Neuronal stem cell (in vitro differentiated cells): ENCODE measurements around the gene SIRT2.
A peak's percentile ranks its signal among the peaks of the same experiment; 100 is the strongest.
"Not testable (repeated sequence)": the region's sequence is repeated elsewhere in the genome, so short reads cannot be mapped to it uniquely, and the experiment has no call there.

Source experiments
- DNase-seq: peaks from one replicate; pipeline ENCODE4 v3.0.0-alpha.2; 2013; ENCODE audit warnings: low spot score
- H2AFZ ChIP-seq: one replicate; pipeline ENCODE4 v1.6.1; 2013; ENCODE audit warnings: mild to moderate bottlenecking, low read length, inconsistent platforms
- H2AK5ac ChIP-seq: 2 replicates; pipeline ENCODE4 v1.6.1; 2013; ENCODE audit warnings: low read depth, mild to moderate bottlenecking, inconsistent platforms, low read length, moderate library complexity, mixed read lengths
- H2BK120ac ChIP-seq: 2 replicates; pipeline ENCODE4 v1.6.1; 2013; ENCODE audit warnings: low read depth, mild to moderate bottlenecking, inconsistent platforms, low read length, moderate library complexity, mixed read lengths
- H2BK12ac ChIP-seq: one replicate; pipeline ENCODE4 v1.6.1; 2013; ENCODE audit warnings: low read length, inconsistent platforms
- H2BK15ac ChIP-seq: 2 replicates; pipeline ENCODE4 v1.6.1; 2013; ENCODE audit warnings: mild to moderate bottlenecking, low read length, inconsistent platforms, mixed read lengths
- H2BK5ac ChIP-seq: one replicate; pipeline ENCODE4 v1.6.1; 2013; ENCODE audit warnings: inconsistent platforms, mild to moderate bottlenecking, low read length, moderate library complexity
- H3K14ac ChIP-seq: one replicate; pipeline ENCODE4 v1.6.1; 2013; ENCODE audit warnings: low read length, inconsistent platforms
- H3K18ac ChIP-seq: 2 replicates; pipeline ENCODE4 v1.6.1; 2013; ENCODE audit warnings: low read length, inconsistent platforms
- H3K23ac ChIP-seq: 2 replicates; pipeline ENCODE4 v1.6.1; 2013; ENCODE audit warnings: low read depth, mild to moderate bottlenecking, mixed read lengths, low read length, inconsistent platforms; ENCODE audit not compliant: poor library complexity
- H3K27ac ChIP-seq: replicated peaks from 3 replicates; pipeline ENCODE4 v1.5.1; 2013; ENCODE audit warnings: low read length, inconsistent platforms
- H3K27me3 ChIP-seq, 3 experiments: 2 replicates each; pipeline ENCODE4 v1.6.1; 2013; ENCODE audit warnings: low read length in 3 of 3, mild to moderate bottlenecking in 2 of 3, inconsistent platforms in 1 of 3, low read depth in 1 of 3, mixed read lengths in 1 of 3, moderate library complexity in 1 of 3; ENCODE audit not compliant: control insufficient read depth in 3 of 3, insufficient read depth in 3 of 3
- H3K36me3 ChIP-seq, 2 donors: replicated peaks in 1 of 2; 2 replicates each; pipeline ENCODE4 v1.6.1; 2013; ENCODE audit warnings: low read length in 2 of 2; ENCODE audit not compliant: control insufficient read depth in 2 of 2, insufficient read depth in 2 of 2
- H3K4ac ChIP-seq: 2 replicates; pipeline ENCODE4 v1.6.1; 2013; ENCODE audit warnings: inconsistent platforms, mild to moderate bottlenecking, low read length, moderate library complexity
- H3K4me1 ChIP-seq, 2 donors: 1 replicate in 1 of 2; 2 replicates in 1 of 2; pipeline ENCODE4 v1.6.1; 2013; ENCODE audit warnings: low read length in 2 of 2, low read depth in 1 of 2; ENCODE audit not compliant: control insufficient read depth in 2 of 2, insufficient read depth in 1 of 2
- H3K4me2 ChIP-seq: one replicate; pipeline ENCODE4 v1.6.1; 2013; ENCODE audit warnings: mild to moderate bottlenecking, low read length, inconsistent platforms; ENCODE audit not compliant: insufficient read depth, poor library complexity, severe bottlenecking
- H3K4me3 ChIP-seq, 2 donors: 2 replicates each; pipeline ENCODE4 v1.5.1; 2013; ENCODE audit warnings: low read length in 2 of 2, mild to moderate bottlenecking in 2 of 2, inconsistent platforms in 1 of 2, moderate library complexity in 1 of 2
- H3K79me1 ChIP-seq: one replicate; pipeline ENCODE4 v1.6.1; 2013; ENCODE audit warnings: low read depth, mild to moderate bottlenecking, inconsistent platforms, low read length, moderate library complexity
- H3K9ac ChIP-seq: one replicate; pipeline ENCODE4 v1.6.1; 2013; ENCODE audit warnings: mild to moderate bottlenecking, low read depth, low read length, inconsistent platforms; ENCODE audit not compliant: poor library complexity
- H3K9me3 ChIP-seq, 2 donors: replicated peaks in 1 of 2; 2 replicates each; pipeline versions ENCODE3 to v1.6.1; 2013; ENCODE audit warnings: low read length in 2 of 2, mild to moderate bottlenecking in 2 of 2, inconsistent platforms in 1 of 2, low read depth in 1 of 2, mixed read lengths in 1 of 2, moderate library complexity in 1 of 2; ENCODE audit not compliant: control insufficient read depth in 2 of 2, insufficient read depth in 1 of 2
- H4K8ac ChIP-seq: one replicate; pipeline ENCODE4 v1.6.1; 2013; ENCODE audit warnings: low read depth, mild to moderate bottlenecking, inconsistent platforms, low read length, moderate library complexity
- H4K91ac ChIP-seq: one replicate; pipeline ENCODE4 v1.6.1; 2013; ENCODE audit warnings: low read length, low read depth, mild to moderate bottlenecking, inconsistent platforms; ENCODE audit not compliant: poor library complexity
- WGBS, 2 donors: extraction: QIAGEN DNeasy Blood & Tissue Kit; methylation state at CpG; one replicate each; pipeline ENCODE4 v1.1.7; 2013; ENCODE audit warnings: missing lambda C conversion rate in 2 of 2, mixed read lengths in 1 of 2; ENCODE audit not compliant: insufficient read length in 2 of 2, insufficient replicate concordance in 1 of 2; ENCODE audit errors: extremely low coverage in 2 of 2; 5-methylcytosine and 5-hydroxymethylcytosine counted together

Gene SIRT2

DNA sequence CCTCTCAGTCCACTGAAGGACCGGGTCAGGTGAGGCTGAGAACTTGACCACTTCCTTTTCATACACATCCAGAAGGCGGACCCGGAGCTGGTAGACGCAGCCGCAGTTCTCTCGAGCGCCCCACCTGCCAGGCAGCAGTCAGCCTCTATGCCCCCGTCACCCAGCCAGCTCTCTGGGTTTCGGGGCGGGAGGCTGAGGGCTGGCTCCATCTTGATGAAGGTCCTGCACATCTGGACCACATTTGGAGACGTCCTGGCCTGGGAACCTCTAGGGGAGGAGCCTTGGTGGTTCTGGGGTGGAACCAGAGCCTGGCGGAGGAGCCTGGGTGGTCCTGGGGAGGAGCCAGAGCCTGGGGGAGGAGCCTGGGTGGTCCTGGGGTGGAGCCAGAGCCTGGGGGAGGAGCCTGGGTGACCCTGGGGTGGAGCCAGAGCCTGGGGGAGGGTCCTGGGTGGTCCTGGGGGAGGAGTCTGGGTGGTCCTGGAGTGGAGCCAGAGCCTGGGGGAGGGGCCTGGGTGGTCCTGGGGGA, 45.6 kb upstream of the SIRT2 start:
- Histone ChIP-seq H2BK12ac (no peak overlapping the region), H3K18ac (no peak overlapping the region), H3K36me3 (peaks cover 0 to 6% of the 10 kb centered on the region in 2 donors), H3K23ac (no peak overlapping the region), H3K4ac (no peak overlapping the region), H4K8ac (no peak overlapping the region), H2AFZ (no peak overlapping the region), H3K4me2 (no peak overlapping the region), H4K91ac (no peak overlapping the region), H2BK15ac (no peak overlapping the region), H2AK5ac (no peak overlapping the region), H3K27ac (no peak overlapping the region), H3K79me1 (peaks cover 4% of the 10 kb centered on the region), H2BK5ac (no peak overlapping the region), H3K4me3 (no peak overlapping the region), H2BK120ac (no peak overlapping the region), H3K14ac (no peak overlapping the region), H3K4me1 (peaks cover 2% of the 10 kb centered on the region in 2 donors), H3K27me3 (peaks cover 0 to 2% (median 0%) of the 10 kb centered on the region in 3 experiments), H3K9ac (no peak overlapping the region), H3K9me3 (no peaks in the 10 kb centered on the region)
- WGBS, 2 donors = no CpG with 5 or more reads among the region's 12 CpGs
- DNase-seq = no peak

DNA sequence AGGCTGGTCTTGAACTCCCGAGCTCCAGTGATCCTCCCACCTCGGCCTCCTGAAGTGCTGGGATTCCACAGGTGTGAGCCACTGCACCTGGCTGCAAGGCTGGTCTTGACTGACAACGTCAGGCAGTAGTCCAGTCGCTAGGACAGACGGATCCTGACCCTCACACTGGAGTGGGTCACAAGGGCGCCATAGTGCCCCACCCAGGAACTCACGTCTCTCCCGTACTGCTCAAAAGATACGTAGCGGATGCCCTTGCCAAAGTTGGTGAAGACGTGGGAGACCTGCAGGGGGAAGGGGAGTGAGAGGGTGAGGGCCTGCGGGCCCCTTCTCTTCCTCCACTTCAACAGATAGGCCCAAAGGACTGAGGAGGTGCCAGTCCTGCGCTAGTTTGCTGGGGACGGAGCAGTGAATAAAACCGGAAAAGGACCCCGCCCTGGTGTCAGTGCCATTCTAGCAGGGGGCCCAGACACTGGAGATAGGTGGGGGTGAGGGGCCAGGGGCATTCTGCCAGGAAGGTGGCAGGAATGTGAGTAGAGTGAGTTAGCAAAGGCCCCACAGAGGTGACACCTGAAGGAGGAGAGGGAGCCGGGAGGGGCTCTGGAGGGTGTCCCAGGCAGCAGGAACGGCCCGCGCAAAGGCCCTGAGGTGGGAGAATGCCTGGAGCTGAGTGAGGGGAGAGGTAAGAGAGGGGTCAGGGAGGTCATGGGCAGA, 43.2 kb upstream of the SIRT2 start:
- Histone ChIP-seq H2BK12ac (no peak overlapping the region), H3K27ac (no peak overlapping the region), H2BK15ac (no peak overlapping the region), H4K8ac (no peak overlapping the region), H2AK5ac (no peak overlapping the region), H3K23ac (peak overlapping the region; percentile 43), H2BK5ac (no peak overlapping the region), H3K4ac (no peak overlapping the region), H3K4me1 (no peaks in the 10 kb centered on the region), H2AFZ (no peak overlapping the region), H3K36me3 (peaks cover 0 to 6% of the 10 kb centered on the region in 2 donors), H3K79me1 (peaks cover 2% of the 10 kb centered on the region), H3K18ac (peak overlapping the region; percentile 57), H3K9me3 (no peaks in the 10 kb centered on the region), H4K91ac (no peak overlapping the region), H3K9ac (no peak overlapping the region), H3K14ac (no peak overlapping the region), H3K27me3 (no peaks in the 10 kb centered on the region), H2BK120ac (peak overlapping the region; percentile 61), H3K4me2 (no peak overlapping the region), H3K4me3 (no peak overlapping the region)
- no peak for DNase-seq
- WGBS, 2 donors = no CpG with 5 or more reads among the region's 20 CpGs

DNA sequence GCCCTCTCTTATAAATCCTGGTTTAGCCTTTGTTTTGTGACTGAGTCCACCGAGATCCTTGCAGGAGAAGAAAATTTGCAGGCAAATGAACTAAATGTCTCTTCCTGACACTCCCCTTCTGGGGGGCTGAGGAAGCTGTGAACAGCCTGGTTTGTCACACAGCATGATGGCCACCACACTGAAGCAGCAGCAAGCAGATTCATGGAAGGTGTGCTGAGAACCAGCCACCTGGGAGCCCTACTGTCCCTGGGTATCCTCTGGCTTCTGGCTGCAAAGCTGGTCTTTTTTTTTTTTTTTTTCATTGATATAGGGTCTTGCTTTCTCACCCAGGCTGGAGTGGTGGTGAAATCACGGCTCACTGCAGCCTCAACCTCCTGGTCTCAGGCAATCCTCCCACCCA, 42.6 kb upstream of the SIRT2 start:
- H3K14ac ChIP-seq = no peak overlapping the region
- H2BK15ac ChIP-seq = no peak overlapping the region
- H3K79me1 ChIP-seq = peaks cover 2% of the 10 kb centered on the region
- no CpG with 5 or more reads among the region's 2 CpGs for WGBS, 2 donors
- H2AK5ac ChIP-seq = no peak overlapping the region
- H2BK12ac ChIP-seq = no peak overlapping the region
- no peak overlapping the region for H4K8ac ChIP-seq
- no peak overlapping the region for H4K91ac ChIP-seq
- H3K4me3 ChIP-seq = no peak overlapping the region
- H2BK120ac ChIP-seq = no peak overlapping the region
- no peaks in the 10 kb centered on the region for H3K9me3 ChIP-seq
- H3K18ac ChIP-seq = no peak overlapping the region
- H3K4me2 ChIP-seq = no peak overlapping the region
- peaks cover 0 to 5% of the 10 kb centered on the region in 2 donors for H3K36me3 ChIP-seq
- no peak overlapping the region for H2AFZ ChIP-seq
- no peak overlapping the region for H3K27ac ChIP-seq
- H3K27me3 ChIP-seq = no peaks in the 10 kb centered on the region
- DNase-seq = no peak
- H2BK5ac ChIP-seq = no peak overlapping the region
- H3K9ac ChIP-seq = no peak overlapping the region
- no peak overlapping the region for H3K4ac ChIP-seq
- H3K23ac ChIP-seq = no peak overlapping the region
- no peaks in the 10 kb centered on the region for H3K4me1 ChIP-seq

DNA sequence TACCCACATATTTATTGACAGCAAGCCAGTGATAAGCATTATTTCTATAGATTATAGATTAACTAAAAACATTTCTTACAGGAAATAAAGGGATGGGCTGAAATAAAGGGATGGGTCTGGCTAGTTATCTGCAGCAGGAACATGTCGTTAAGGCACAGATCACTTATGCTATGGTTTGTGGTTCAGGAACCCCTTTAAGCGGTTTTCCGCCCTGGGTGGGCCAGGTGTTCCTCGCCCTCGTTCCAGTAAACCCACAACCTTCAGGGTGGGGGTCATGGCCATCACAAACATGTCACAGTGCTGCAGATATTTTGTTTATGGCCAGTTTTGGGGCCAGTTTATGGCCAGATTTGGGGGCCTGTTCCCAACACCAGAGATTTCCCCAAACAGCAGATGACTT, 42.0 kb upstream of the SIRT2 start:
- not testable (repeated sequence) for H3K27ac ChIP-seq, H2AK5ac ChIP-seq, DNase-seq, H3K27me3 ChIP-seq, H2BK5ac ChIP-seq, H3K9me3 ChIP-seq, H2BK120ac ChIP-seq, H3K36me3 ChIP-seq, H3K14ac ChIP-seq, H3K9ac ChIP-seq, H3K4me1 ChIP-seq, H3K79me1 ChIP-seq, H2AFZ ChIP-seq, H2BK15ac ChIP-seq, H4K8ac ChIP-seq, H4K91ac ChIP-seq, H3K18ac ChIP-seq, H2BK12ac ChIP-seq, H3K4me2 ChIP-seq, H3K4ac ChIP-seq, H3K4me3 ChIP-seq, H3K23ac ChIP-seq
- no CpG with 5 or more reads among the region's 5 CpGs for WGBS, 2 donors
